Stimulated activated CD4-positive, alpha-beta T cell treated with anti-CD3 and anti-CD28 coated beads, TNF-alpha, amount 100 ng/mL, for 24 hours (primary cell): Measurements from ENCODE around the gene RYR3.

ENCODE experiments used
- DNase-seq, 3 experiments: peaks; one replicate each; pipeline ENCODE4 v3.0.0-alpha.2; 2020; ENCODE audit warnings: low read depth in 3 of 3

The RYR3 gene

DNA sequence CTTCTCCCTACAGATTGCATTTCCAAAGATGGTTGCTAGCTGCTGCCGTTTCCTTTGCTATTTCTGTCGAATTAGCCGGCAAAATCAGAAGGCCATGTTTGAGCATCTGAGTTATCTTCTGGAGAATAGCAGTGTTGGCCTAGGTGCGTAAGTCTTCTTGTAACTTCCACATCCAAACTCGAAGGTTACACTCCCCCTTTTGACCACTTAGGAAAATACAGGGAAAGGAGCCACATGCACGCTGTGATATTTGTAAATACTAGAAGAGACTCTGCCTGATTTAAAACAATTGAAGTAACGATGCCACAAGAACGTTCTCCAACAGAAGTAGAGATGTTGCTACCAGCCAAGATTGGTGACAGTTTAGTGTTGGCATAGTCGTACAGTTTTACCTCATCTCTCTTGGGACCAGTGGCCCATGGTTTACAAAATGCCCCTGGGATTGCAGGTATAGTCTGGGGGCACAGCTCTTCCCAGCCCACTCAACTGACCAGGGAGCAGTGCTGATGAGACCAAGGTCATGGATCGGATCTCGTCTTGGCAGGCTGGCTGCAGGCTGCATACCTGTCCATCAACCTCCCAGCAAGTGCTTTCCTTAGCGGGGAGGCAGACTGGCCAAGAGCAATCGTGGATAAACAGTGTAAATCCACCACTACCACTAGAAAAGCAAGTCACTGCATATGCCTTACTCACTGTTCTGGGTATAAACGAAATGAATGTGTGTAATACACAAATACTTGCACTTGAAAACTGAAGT lies 389.1 kb downstream of the RYR3 start:
- no peak for DNase-seq

- peak; percentile 32 to 65 (median 42) for DNase-seq
These were observed 390.0 kb downstream of the RYR3 start for GRCh38 chr15:33700695-33701303.

DNA sequence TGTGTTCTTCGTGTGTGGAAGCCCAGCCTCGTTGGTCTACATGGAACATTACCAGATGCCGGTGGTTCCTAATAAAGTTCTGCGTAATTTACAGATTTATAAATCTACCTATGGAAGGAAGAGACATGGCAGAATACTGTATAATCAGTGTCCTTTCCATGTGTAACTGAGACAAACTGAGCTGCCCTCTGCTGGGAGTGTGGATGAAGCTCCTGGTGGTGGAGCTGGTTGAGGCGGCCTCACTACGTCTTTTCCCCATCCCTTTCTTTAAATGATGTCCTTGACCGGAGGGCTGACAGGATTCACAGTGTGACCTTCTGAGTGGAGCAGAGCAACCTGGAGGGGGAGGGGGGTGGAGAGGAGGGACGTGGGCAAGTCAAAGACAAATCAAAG lies 390.5 kb downstream of the RYR3 start:
- DNase-seq, result no peak

DNA sequence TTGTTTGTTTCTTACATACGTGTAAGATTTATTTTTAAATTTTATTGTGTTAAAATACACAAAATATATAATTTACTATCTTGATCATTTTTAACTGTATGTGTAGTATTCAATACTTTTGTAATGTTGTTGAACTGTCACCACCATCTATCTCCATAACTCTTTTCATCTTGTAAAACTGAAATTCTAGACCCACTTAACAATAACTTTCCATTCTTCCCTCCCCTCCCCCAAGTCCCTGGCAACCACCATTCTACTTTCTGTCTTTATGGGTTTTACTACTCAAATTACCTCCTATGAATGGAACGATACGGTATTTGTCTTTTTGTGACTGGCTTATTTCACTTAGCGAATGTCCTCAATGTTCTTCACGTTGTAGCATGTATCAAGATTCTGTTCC lies 395.4 kb downstream of the RYR3 start:
- no peak for DNase-seq

- DNase-seq, result no peak
These were observed 400.0 kb downstream of the RYR3 start for GRCh38 chr15:33710748-33711147.

DNA sequence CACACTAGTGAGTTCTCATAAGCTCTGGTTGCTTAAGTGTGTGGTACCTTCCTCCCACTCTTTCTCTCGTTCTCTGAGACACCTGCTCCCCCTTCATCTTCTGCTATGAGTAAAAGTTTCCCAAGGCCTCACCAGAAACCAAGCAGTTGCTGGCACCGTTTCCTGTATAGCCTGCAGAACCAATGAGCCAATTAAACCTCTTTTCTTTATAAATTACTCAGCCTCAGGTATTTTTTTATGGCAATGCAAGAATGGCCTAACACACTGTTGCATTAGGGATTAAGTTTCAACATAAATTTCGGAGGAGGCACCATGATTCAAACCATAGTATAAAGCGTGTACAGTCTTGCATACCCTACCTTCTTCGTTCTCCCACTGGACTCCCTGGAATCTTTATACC lies 405.3 kb downstream of the RYR3 start:
- DNase-seq, result no peak

DNA sequence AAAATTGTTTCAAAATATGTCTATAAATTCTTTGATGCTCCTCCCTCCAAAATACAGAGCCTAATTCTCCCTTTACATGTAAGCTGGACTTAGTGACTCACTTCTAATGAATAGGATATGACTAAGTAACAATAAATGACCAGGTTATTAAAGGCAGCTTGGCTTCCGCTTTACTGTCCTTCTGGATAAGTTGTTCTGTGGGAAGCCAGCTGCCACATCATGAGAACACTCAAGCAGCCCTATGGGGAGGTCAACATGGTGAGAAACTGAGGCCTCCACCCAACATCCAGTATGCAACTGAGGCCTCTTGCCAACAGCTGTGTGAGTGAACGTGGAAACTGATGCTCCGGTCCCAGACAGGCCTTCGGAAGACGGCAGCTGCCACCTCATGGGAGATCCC lies 410.2 kb downstream of the RYR3 start:
- DNase-seq, result no peak

- DNase-seq, result no peak
These were observed 411.4 kb downstream of the RYR3 start for GRCh38 chr15:33722005-33722672.

DNA sequence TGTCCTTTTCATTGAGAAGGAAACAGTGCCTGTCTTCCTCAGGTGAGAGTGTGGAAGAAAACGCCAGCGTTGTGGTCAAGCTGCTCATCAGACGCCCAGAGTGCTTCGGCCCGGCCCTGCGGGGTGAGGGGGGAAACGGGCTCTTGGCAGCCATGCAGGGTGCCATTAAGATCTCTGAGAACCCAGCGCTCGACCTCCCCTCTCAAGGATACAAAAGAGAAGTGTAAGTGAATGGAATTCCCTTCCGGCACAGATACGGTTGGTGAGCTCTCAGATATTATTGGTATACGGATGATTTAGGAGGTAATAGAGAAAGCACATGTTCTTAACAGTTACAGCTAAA lies 411.9 kb downstream of the RYR3 start:
- no peak for DNase-seq

DNA sequence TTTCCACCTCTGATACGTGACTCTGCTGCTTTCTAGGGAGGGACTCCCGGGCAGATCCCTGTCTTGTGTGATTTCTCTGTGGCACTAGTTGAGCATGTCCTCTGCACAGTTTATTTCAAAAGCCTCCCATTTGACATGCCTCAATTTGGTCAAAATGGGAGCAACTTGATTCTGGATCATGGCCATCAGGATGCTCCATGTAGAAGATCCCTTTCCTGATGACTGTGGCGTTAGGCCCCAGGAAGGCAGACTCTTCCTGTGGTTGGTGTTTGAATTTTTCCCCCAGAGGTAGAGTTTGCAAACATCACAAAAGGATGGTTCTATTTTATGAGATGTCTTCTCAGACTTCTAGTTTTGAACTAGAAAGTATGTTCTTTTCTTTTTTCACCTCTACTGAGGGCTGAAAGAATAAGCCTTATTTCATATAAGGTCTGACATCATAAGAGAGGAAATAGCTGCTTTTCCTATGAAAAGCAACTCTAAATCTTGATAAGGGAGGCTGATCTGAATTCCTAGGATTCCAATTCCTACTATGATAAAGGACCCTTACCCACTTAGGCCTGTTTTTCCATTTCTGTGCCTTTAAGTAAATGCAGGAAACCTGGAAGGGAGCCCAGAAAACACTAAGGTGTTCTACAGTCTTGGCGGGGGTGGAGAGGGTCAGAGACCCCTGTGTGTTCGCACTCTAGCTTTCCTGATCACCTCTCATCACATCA lies 413.7 kb downstream of the RYR3 start:
- DNase-seq, result no peak

- DNase-seq, result no peak
These were observed 418.9 kb downstream of the RYR3 start for GRCh38 chr15:33729653-33730052.

- DNase-seq, result no peak
These were observed 420.0 kb downstream of the RYR3 start for GRCh38 chr15:33730815-33731214.

DNA sequence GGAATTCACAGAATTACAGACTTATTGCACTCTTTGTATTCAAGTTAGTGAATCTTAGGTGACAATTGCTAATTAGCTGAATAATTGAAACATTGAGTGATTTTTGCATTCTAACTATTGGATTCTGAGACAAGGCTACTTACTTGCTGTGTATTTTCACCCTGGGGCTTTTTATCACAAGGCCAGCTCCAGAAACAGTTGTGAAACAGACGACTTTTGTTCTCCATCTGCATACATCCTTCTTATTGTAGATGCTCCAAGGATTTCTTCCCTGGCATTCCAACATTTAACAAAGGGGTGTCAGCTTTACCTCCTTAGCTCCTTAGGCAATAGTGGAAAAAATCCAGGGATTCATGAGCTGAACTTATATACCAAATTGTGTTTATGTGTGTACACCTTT lies 424.4 kb downstream of the RYR3 start:
- DNase-seq, result no peak

- peak in 1 of 3 experiments; percentile 1 for DNase-seq
These were observed 425.0 kb downstream of the RYR3 start for GRCh38 chr15:33735637-33736247.

DNA sequence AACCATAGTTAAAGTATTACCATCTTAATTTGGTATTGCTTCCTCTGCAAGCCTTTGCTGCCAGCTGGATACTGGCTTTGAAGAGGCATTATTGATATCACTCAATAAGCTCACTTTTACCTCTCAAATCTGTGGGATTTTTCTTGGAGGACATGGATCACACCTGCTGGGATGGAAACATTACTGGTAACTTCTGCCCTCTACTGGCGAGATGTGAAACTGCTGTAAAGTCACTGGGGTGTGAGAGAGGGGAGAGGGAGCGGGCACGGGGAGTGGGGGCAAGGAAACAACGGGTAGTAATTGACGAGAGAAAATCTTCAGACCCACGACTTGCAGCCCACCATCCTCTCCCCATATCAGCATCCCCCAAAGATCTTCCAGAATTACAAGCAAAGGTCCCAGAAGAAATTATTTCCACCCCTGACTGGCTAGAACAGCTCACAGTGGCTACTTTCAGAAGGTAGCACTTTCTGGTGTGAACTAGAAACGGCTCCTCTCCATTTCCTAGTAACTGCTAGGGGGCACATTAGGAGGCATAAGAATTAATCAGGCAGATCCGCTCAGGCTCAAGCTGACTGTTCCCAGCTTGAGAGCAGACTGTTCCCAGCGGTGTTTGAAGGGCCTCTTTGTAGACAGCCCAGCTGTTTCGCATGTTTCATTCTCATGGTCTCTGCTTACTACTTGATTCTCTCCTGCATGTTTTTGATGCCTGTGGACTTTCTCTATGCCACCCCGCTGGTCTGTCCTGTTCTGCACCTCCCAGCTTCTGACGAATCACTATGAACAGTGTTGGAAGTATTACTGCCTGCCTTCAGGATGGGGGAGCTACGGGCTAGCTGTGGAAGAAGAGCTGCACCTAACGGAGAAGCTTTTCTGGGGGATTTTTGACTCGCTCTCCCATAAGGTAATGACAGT lies 427.2 kb downstream of the RYR3 start:
- peak in 1 of 3 experiments; percentile 5 for DNase-seq

- DNase-seq, result no peak
These were observed 428.3 kb downstream of the RYR3 start for GRCh38 chr15:33738941-33739664.

GRCh38 chr15:33742306-33742705 lies 431.5 kb downstream of the RYR3 start:
- no peak for DNase-seq

DNA sequence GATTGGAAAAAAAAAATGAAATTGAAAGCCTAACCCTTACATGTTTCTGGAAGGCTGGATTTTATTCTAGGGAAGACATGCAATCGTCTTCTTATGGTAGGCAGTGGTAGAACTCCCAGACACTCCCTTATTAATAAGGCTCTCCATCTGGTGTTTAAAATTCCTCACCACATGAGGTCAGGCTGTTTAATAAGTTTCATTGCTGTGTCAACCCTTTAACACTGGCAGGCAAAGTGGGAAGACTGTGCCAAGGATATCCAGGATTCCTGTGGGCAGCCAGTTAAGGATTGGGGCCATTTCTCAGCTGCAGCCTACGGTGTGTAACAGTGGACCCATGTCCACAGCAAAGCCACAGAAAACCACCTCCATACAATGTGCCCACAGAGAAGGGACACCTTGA lies 432.0 kb downstream of the RYR3 start:
- no peak for DNase-seq

DNA sequence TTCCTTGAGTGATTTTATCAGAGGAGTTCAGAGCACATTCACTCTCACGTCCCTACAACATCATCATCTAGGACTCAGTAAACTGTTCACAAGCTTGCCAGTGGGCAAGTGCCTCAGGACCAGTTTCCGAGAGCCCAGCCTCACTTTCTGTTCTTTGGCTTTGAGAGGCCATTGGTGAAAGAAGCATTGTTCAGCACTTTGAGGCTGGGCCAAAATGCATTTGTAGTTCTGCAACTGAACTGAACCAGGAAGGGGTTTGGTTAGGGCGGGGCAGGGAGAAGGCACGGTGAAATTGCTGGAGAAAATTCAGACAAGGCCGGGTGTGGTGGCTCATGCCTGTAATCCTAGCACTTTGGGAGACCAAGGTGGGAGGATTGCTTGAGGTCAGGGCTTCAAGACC lies 435.4 kb downstream of the RYR3 start:
- no peak for DNase-seq

- no peak for DNase-seq
These were observed 442.2 kb downstream of the RYR3 start for GRCh38 chr15:33753012-33753411.
